Right lobe of liver (tissue), 6 donors: ENCODE results near the gene FRG2. TPM values are rescaled to one million over a fixed set of nuclear protein-coding genes. Genes with fewer than 3 reads are reported as not detected.
"Not testable (repeated sequence)": the region's sequence is repeated elsewhere in the genome, so short reads cannot be mapped to it uniquely, and the experiment has no call there.

Experiments
- ATAC-seq, 4 donors: fragments of 200-7000 bp; cut with Tn5 transposase; one replicate each; pipeline ENCODE4 v1.9.1; 2020; ENCODE audit warnings: mild to moderate bottlenecking in 4 of 4, moderate library complexity in 4 of 4
- DNase-seq, 3 donors: peaks; one replicate each; pipeline ENCODE4 v3.0.0-alpha.2; 2020
- H3K27ac ChIP-seq, 3 donors: fragments of 200-600 bp; one replicate each; pipeline ENCODE4 v1.8.0; 2022
- H3K27me3 ChIP-seq, 2 donors: fragments of 200-600 bp; one replicate each; pipeline ENCODE4 v1.8.0; 2022
- H3K36me3 ChIP-seq, 4 donors: fragments of 200-600 bp; sonication (generic) in 1 of 4; one replicate each; pipeline versions ENCODE4 v1.5.1 to v1.8.0; 2017 to 2022; ENCODE audit warnings: control low read depth in 1 of 4
- H3K4me1 ChIP-seq, 4 donors: fragments of 200-600 bp; sonication (generic) in 1 of 4; one replicate each; pipeline versions ENCODE4 v1.5.1 to v1.8.0; 2017 to 2022; ENCODE audit warnings: control low read depth in 1 of 4
- H3K4me3 ChIP-seq, 3 donors: fragments of 200-600 bp; one replicate each; pipeline ENCODE4 v1.8.0; 2022
- H3K9me3 ChIP-seq, 4 donors: fragments of 200-600 bp; sonication (generic) in 1 of 4; one replicate each; pipeline versions ENCODE4 v1.5.1 to v1.8.0; 2017 to 2022; ENCODE audit warnings: control low read depth in 1 of 4
- POLR2A ChIP-seq: fragments of 450-650 bp; IDR thresholded peaks from one replicate; pipeline ENCODE4 v1.6.1; 2017; ENCODE audit warnings: antibody characterized with exemption, mild to moderate bottlenecking
- WGBS: methylation state at CpG from one replicate; pipeline ENCODE4 v1.1.6; 2018; ENCODE audit warnings: low coverage, low lambda C conversion rate; ENCODE audit not compliant: insufficient coverage; ENCODE audit errors: missing lambda C conversion rate; 5-methylcytosine and 5-hydroxymethylcytosine counted together
- intact Hi-C, 2 donors: fragments of 100-400 bp; cut with DNase I; formaldehyde crosslinking; loops; one replicate each; pipeline versions ENCODE4 v1.11.2 to v1.14.1; 2022
- total RNA-seq, 6 experiments: library from RNA; depleted of rRNA in 2 of 6; stranded (reverse); fragments of >200 nt in 2 of 6; fragmentation: NEBNext Ultra II Directional in 3 of 6; extraction: Animal tissue kit (Norgen Biotek cat#: 25700) in 3 of 6; gene quantifications; one replicate each; pipeline versions ENCODE4 v1.1.0 to v1.2.4, GENCODE V29; 2016 to 2023
- TF ChIP-seq, protein P1 (sequence below), 4 donors: fragments of 200-600 bp in 3 of 4; fragments of 450-650 bp in 1 of 4; IDR thresholded peaks; one replicate each; pipeline versions ENCODE4 v1.5.1 to v1.8.0; 2016 to 2022; ENCODE audit warnings: antibody characterized with exemption in 4 of 4, mild to moderate bottlenecking in 2 of 4
- donor health status: DM: no; HTN: yes; CAD: no.
- donor health status: DM: no; HTN: no; CAD: no.
- donor health status: DM: no; HTN: no; CAD: no.
- donor health status: DM: no; HTN: yes; CAD: no.
- donor health status: DM: no; HTN: yes; CAD: no.

Gene FRG2
- total RNA-seq, 6 experiments from 2014 or later: not detected

DNA sequence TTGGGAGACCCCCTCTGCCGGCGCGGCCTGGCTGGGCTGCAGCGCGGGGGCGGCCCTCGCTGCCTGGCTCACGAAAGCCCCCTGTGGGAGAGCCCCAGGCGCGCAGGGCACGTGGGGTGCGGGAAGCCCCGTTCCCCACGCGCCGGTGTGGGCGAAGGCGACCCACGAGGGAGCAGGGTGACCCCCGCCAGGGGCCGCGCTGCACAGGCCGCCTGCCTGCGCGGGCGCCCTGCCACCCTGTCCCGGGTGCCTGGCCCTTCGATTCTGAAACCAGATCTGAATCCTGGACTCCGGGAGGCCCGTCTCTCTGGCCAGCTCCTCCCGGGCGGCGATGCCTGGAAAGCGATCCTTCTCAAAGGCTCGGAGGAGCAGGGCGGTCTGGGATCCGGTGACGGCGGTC lies 5.1 kb downstream of the FRG2 start:
- H3K27me3 ChIP-seq, H3K4me1 ChIP-seq, ATAC-seq, H3K36me3 ChIP-seq, intact Hi-C loops, H3K9me3 ChIP-seq, DNase-seq, H3K4me3 ChIP-seq, H3K27ac ChIP-seq: not testable (repeated sequence)
- WGBS: 38% methylated on average over 10 of the region's 39 CpGs

DNA sequence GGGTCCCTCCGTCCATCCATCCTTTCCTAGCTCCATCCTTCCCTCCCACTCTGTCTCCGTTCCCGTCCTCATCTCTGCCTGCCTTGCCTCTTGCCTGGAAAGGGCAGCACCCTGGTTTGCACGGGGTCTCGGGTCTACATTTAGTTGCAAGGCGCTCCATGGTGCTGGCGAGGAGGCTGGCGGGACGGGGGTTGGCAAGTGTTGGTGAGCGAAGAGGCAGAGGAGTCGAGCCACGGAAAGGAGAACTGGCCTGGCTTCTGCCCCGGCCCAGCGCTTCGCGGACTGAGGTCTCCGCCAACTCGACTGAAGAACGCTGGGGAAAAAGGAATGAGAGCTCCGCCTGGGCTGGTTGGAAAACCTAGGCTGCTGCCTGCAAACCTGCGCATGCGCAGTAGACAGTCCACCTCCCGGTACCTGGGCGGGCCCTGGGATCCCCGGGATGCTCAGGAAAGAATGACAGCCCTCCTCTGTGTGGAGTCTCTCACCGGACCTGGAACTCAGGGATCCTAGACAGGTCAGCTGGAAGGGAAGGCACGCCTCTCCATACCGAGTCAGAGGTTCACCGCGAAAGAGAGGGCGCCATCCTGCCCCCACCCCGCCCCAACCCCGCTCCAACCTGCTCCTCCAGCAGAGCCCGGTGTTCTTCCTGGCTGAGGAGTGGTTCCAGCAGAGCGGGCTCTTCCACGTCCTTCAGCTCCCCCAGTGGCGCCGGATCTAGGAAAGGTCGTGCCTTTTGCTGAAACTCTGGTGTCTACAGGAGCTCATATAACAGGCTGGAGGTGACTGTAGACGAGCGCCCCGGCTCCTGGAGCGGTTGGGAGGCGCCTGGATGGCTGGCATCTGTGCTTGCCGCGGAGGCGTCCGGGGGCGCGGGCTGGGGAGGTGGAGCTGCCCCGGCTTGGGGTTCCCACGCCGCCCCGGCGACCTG lies 6.0 kb downstream of the FRG2 start:
- DNase-seq: peak; percentile 53 to 64 (median 62)
- Histone ChIP-seq H3K9me3 (no peaks in the 10 kb centered on the region), H3K36me3 (no peaks in the 10 kb centered on the region), H3K27ac (no peak overlapping the region), H3K27me3 (no peaks in the 10 kb centered on the region), H3K4me3 (no peak overlapping the region), H3K4me1 (no peaks in the 10 kb centered on the region)
- TF ChIP-seq, protein P1, sequence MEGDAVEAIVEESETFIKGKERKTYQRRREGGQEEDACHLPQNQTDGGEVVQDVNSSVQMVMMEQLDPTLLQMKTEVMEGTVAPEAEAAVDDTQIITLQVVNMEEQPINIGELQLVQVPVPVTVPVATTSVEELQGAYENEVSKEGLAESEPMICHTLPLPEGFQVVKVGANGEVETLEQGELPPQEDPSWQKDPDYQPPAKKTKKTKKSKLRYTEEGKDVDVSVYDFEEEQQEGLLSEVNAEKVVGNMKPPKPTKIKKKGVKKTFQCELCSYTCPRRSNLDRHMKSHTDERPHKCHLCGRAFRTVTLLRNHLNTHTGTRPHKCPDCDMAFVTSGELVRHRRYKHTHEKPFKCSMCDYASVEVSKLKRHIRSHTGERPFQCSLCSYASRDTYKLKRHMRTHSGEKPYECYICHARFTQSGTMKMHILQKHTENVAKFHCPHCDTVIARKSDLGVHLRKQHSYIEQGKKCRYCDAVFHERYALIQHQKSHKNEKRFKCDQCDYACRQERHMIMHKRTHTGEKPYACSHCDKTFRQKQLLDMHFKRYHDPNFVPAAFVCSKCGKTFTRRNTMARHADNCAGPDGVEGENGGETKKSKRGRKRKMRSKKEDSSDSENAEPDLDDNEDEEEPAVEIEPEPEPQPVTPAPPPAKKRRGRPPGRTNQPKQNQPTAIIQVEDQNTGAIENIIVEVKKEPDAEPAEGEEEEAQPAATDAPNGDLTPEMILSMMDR (IDR thresholded peaks at IDR 0.05): no peak
- TF ChIP-seq POLR2A: no peak
- ATAC-seq: peak; percentile 58 to 74 (median 60)
- WGBS: 16% methylated on average over 20 of the region's 55 CpGs
- intact Hi-C loops: no loop called here

DNA sequence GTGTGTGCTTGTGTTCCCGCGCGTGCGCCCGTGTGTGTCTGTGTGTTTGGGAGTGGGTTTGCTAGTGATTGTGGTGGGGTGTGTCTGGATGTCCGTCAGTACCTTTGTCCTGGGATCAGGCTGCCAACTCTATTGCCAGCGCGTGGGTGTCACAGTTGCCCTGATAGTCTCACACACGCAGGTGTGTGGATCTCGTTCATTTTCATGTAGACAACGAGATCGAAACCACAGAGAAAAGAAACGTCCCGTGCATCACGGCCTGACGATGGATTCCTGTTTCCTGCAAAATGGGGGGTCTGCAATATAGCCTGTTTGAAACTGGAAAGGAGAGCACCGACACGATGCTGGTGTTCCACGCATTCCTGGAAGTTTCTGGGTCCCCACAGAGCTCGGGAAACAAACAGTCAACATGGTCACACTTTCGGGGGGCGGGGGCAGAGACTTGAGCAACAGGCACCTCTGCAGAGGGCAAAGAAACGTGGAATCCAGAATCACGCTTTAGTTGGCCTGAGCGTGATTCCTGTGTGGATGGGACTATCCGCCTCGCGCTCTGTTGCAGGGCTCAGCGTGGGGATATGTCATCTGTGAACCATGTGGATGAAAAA lies 7.1 kb downstream of the FRG2 start:
- H3K4me1 ChIP-seq, H3K27me3 ChIP-seq, intact Hi-C loops, H3K27ac ChIP-seq, H3K36me3 ChIP-seq, DNase-seq, H3K4me3 ChIP-seq, H3K9me3 ChIP-seq, ATAC-seq: not testable (repeated sequence)
- 22% methylated on average over 21 of the region's 29 CpGs for WGBS

GRCh38 chr4:190019023-190019858 lies 7.8 kb downstream of the FRG2 start:
- no peaks in the 10 kb centered on the region for H3K36me3 ChIP-seq
- H3K4me1 ChIP-seq: peaks cover 0 to 6% (median 0%) of the 10 kb centered on the region in 4 donors
- no peak for DNase-seq
- no peak overlapping the region for H3K4me3 ChIP-seq
- no peaks in the 10 kb centered on the region for H3K27me3 ChIP-seq
- 14% methylated on average over 5 of the region's 57 CpGs for WGBS
- intact Hi-C loops: no loop called here
- no peaks in the 10 kb centered on the region for H3K9me3 ChIP-seq
- no peak overlapping the region for H3K27ac ChIP-seq
- ATAC-seq: no peak
- TF ChIP-seq, protein P1 (IDR thresholded peaks at IDR 0.05): no peak
- no peak for TF ChIP-seq POLR2A

GRCh38 chr4:190018201-190018920 lies 8.7 kb downstream of the FRG2 start:
- intact Hi-C loops: no loop called here
- Histone ChIP-seq H3K36me3 (no peaks in the 10 kb centered on the region), H3K9me3 (no peaks in the 10 kb centered on the region), H3K27me3 (no peaks in the 10 kb centered on the region), H3K4me1 (peaks cover 0 to 6% (median 0%) of the 10 kb centered on the region in 4 donors), H3K4me3 (no peak overlapping the region), H3K27ac (no peak overlapping the region)
- WGBS: 3% methylated on average over 24 of the region's 38 CpGs
- DNase-seq: no peak
- TF ChIP-seq, protein P1 (IDR thresholded peaks at IDR 0.05): no peak
- no peak for TF ChIP-seq POLR2A
- no peak for ATAC-seq
